Measurements from ENCODE around the gene G3BP2.
A peak's percentile ranks its signal among the peaks of the same experiment; 100 is the strongest.

G3BP2 gene

GRCh38 chr4:75637176-75637575 lies 36.0 kb downstream of the G3BP2 start:
- no peak for DNase-seq

DNA sequence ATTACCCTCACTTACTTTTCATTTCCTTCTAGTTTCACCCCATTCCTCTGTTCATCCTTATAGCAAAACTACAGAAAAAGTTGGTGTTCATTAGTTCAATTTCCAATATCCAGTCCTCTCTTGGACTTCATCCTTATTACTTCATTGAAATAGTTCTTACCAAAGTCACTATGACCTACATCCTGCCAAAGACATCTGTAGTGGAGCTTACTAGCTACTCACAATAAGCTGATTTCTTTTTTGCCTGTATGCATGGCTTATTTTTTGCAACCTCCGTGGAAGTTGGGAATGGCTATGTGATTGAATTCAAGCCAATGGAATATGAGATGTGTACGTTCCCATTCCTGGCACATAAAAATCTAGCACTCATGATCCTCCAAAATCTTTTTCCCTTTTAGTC lies 38.3 kb downstream of the G3BP2 start:
- DNase-seq = no peak

DNA sequence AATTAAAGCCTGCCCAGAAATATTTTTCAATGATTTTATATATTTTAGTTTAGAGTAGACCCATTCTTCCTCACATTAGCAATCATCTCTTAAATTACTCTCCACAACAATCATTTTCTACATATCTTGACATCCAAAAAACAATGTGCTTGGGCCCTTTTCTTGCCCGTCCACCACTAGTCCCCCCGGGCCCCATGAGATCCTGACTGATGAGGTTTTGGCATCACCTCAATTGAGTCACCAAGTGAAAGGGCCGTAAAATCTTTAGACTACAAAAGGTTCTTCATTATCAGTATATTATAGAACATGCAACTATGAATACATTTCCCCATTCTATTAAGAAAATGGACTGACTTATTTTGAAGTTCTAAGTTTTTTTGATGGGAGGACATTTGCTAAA lies 38.9 kb downstream of the G3BP2 start:
- no peak for DNase-seq

DNA sequence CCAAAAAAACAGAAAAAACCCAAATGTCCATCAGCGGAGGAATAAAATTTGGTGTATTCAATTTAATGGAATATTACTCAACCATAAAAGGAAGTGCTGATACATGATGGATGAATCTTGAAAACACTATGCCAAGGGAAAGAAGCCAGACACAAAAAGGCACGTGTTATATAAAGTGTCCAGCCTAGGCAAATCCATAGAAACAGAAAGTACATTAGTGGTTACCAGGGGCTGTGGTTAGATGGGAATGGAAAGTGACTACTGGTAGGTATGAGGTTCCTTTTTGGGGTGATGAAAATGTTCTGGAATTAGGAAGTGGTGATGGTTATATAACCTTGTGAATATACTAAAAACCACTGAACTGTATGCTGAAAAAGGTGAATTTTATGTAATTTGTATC lies 39.4 kb downstream of the G3BP2 start:
- no peak for DNase-seq

DNA sequence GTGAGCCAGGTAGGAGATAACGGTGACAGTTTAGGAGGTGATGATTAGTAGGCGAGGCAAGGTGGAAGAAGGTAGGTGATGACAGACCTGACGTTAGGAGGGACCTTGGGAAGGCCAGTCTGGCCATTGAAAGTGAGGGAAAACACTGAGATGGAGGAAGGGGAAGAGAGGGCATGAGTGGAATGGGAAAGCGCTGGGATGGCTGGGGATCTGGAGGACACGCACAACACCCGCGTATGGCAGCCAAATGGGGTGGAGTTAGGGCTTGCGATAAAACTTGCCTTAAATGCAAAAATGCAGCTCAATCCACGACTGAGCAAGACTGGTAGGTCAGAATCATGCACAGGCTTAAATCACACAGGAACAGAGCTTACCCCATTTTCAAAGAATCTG lies 42.3 kb downstream of the G3BP2 start:
- no peak for DNase-seq

- DNase-seq = peak; percentile 93
These were observed 42.9 kb downstream of the G3BP2 start, which contains the start of gene CDKL2 for GRCh38 chr4:75630174-75630936. CDKL2 (minus strand) TSS chr4:75630528; CDS start chr4:75625988, 4,540 bp downstream.

- DNase-seq = no peak
These were observed 44.0 kb downstream of the G3BP2 start for GRCh38 chr4:75629239-75629638.

DNA sequence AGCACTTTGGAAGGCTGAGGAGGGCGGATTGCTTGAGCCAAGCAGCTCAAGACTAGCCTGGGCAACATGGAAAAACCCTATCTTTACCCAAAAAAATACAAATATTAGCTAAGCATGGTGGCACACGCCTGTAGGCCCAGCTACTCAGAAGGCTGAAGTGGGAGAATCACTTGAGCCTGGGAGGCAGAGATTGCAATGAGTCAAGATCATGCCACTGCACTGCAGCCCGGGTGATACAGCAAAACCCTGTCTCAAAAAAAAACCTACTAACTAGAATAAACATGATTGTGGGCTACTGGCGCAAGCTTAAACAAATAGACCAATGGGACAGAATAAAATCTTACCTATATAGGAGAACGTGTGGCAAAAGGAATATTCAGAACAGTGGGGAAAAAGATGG lies 50.2 kb downstream of the G3BP2 start:
- DNase-seq = no peak

GRCh38 chr4:75621715-75622114 lies 51.5 kb downstream of the G3BP2 start:
- no peak for DNase-seq

DNA sequence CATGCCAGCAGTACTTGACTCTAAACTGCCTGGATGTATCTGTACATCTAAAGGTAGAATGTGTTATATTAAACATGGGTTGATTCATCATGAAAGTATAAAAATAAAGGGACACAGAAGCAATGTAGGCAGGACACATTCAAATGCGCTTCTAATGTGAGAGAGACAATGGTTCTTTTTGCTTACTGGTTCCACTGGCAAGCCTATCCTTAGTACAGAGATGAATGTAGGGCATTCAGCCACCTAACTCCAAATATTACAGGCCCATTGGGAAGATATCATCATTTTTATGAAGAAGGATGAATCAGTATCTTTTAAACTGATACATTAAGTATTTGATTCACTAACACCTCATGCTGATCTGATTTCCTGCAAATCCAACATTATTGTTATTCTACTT lies 60.9 kb downstream of the G3BP2 start:
- no peak for DNase-seq

GRCh38 chr4:75605928-75606327 lies 67.3 kb downstream of the G3BP2 start:
- DNase-seq = no peak

GRCh38 chr4:75599647-75600046 lies 73.6 kb downstream of the G3BP2 start:
- DNase-seq = no peak

GRCh38 chr4:75598390-75598789 lies 74.8 kb downstream of the G3BP2 start:
- no peak for DNase-seq

- DNase-seq = no peak
These were observed 77.2 kb downstream of the G3BP2 start for GRCh38 chr4:75596061-75596460.

GRCh38 chr4:75593393-75593792 lies 79.8 kb downstream of the G3BP2 start:
- no peak for DNase-seq

Measured in activated naive CD4-positive, alpha-beta T cell treated with Interleukin-2 at 50 U/mL for 16 hours (primary cell).